Activated CD8-positive, alpha-beta memory T cell treated with anti-CD3 and anti-CD28 coated beads, Interleukin-2, amount 50 U/mL, for 4 hours (primary cell): Measurements from ENCODE around the gene SH3PXD2A.

Experiments
- DNase-seq: peaks from one replicate; pipeline ENCODE4 v3.0.0-alpha.2; 2020

The SH3PXD2A gene

DNA sequence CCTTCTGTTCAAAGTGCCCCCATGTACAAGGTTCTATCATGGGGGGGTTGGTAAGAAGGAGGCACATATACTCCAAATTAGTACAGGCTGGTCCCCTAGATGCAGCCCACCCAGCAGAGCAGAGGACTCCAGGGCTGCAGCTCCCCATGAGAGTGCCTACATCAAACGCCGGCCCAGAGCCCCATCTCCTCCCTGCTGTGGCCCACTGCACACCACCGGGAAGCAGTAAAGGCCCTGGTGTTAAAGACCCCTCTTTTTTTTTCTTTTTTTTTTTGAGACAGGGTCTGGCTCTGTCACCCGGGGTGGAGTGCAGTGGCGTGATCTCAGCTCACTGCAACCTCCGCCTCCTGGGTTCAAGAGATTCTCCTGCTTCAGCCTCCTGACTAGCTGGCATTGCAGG lies 47.4 kb downstream of the SH3PXD2A start:
- no peak for DNase-seq

DNA sequence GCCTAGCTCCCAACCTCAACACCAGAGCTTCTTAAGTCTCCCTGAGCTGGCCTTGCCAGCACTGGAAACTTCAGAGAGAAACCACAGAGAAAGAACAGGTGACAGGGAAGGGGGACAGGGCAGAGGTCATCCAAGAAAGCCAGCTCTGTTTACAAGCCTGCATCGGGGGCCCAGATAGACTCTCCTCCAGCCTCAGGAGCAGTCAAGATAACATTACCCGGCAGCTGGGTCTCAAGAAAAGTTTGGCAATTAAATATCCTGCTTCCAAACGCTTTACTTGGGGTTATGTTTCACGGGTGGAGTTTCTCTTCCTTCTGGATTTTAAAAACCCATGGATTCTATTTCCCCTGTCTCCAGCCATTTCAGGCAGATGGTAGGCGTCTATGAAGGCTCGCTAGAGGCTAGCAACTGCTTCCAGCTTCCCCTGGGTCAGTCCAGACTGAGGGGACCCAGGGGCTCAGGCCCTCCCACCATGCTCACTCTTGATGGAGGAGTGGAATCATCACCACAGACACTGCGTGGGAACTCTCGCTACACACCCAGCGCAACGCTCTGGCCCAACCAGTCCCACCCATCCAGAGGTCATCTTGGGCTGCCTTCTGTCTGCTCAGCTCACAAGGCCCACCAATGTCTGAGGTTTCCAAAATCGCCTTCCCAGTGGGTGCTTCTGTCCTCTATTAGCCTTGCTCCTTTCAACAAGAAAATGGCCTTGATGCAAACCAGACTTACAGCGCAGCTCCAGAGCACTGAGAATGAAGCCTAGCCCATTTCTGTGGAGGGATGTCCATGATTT lies 48.8 kb downstream of the SH3PXD2A start:
- DNase-seq: no peak

- no peak for DNase-seq
Observed at GRCh38 chr10:103805781-103806180, 49.6 kb downstream of the SH3PXD2A start.

- no peak for DNase-seq
Observed at GRCh38 chr10:103804871-103805270, 50.5 kb downstream of the SH3PXD2A start.

- no peak for DNase-seq
Observed at GRCh38 chr10:103803941-103804340, 51.4 kb downstream of the SH3PXD2A start.

DNA sequence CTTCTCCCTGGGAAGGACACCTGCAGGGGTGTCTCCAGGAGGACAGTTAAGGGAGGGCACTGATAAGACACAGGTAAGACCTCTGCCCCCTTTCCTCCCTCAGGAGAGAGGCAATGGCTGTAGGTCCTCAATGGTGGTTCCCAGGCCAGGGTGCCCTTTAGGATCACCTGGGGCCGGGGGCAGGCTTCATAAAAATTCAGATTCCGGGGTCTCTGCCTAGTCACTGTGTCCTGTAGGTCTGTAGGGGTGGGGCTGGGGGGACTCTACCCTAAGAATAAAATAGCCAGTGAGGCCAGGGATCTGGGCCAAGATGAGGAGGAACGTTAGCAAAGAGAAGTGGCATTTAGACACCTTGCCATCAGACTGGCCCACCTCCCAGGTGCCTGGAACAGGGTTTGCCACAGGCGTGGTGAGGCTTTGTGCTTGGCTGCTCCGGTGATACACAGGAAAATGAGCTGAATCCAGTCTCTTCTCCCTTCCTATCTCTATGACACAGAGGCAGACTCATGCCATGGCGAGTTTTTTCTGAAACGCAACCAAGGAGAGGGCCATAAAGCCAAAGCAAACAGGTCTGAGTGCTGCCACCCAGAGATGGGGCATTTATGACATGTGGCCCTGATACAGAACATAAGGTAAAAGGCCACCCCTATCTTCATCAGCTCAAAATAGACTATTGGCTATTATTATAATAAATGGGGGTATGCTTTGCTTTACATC lies 52.6 kb downstream of the SH3PXD2A start:
- no peak for DNase-seq

DNA sequence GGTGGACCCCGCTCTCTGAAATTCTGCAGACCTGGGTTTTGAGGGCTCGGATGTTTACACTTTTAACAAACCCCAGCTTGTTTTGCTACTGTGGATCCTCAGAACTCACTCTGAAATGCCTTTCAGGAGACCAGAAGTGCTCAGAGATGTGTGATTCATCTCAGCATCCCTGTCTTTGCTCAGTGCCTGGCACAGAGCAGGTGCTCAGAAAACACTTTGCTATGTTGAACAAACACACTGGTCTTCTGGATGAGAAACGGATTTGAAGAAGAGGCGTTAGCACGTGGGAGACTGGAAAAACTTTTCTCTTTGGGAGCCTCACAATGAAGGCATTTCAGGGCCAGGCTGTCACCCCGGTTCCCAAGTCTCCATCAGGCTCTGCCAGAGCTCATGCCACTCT lies 53.3 kb downstream of the SH3PXD2A start:
- DNase-seq: no peak

DNA sequence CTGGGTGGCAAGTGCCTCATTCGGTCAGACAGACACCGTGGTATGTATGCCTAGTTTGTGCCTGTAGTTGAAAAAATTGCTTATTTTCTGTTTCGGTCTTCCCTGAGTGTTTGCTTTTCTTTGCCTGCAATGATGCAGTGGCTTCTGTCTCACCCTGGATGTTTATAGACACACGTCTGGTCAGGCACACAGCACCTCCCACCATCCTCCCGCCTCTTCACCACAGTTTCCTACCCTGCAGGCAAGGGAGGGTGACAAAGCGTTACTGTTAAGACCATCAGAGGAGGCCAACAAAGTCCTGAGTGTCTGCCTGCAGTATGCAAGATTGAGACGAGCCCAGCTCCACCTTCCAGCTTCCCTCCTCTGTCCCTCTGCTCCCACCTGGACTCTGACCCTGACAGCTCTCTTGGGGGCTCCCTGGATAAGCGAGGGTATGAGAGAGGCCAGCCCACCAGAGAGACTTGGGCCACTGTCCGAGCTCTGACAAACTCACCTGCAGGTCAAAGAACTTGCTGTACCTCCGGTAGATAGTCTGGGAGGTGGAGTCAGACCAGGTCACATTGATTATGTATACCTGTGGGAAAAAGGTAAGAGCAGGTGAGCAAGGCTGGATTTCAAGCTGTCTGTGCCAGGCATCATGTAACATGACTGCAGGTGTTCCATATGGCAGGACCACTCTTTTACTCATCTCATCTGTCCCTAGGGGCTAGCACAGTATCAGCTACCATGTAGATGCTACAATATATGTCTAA lies 54.4 kb downstream of the SH3PXD2A start:
- DNase-seq: peak; percentile 21

- DNase-seq: no peak
Observed at GRCh38 chr10:103800089-103800488, 55.3 kb downstream of the SH3PXD2A start.

GRCh38 chr10:103799341-103799740 lies 56.0 kb downstream of the SH3PXD2A start:
- no peak for DNase-seq

- no peak for DNase-seq
Observed at GRCh38 chr10:103798511-103798910, 56.9 kb downstream of the SH3PXD2A start.

- no peak for DNase-seq
Observed at GRCh38 chr10:103797857-103798256, 57.5 kb downstream of the SH3PXD2A start.

GRCh38 chr10:103795634-103796270 lies 59.6 kb downstream of the SH3PXD2A start:
- DNase-seq: no peak

GRCh38 chr10:103794996-103795395 lies 60.4 kb downstream of the SH3PXD2A start:
- DNase-seq: no peak

DNA sequence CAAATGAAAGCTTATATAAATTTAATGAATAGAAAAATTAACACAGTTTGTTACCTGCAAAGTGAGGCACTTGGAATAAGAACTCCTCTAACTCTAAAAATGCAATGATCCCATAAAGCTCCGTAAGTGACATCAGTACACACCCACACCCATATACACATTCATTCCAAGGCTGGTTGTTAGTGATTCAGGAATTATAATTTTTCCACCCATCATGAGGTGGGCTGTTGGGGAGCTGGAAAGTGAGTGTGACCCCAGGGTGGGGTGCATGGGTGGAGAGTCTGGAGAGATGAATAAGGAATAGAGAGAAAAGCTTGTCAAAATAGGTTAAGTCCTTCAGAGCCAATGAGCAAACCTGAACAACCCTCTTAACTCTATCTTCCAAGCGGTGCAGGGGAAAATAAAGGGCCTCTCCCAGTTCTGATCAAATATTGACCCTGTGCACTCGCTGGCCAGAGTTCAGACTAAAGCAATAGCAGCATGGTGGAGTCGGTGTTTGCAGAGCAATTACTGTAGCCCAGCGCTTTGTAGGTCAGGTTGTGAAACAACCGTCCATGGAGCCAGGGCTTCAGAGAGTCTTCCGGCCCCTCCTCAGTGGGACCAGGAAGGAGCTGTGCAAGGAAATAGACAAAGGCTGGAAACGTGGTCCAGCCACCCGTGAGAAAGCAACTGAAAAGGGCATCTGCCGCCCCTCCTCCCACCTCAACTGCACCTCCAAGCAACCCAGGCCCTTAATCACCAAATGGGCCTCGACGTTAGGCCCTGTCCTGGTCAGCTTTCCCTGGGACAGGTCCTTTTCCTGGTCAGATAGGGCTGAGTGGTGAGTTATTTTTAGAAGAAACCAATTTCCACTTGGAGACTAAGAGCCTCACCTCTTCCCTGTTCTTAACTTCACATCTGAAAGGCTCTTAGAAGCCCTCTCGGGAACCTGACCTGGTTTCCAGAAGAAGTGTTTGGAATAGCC lies 61.2 kb downstream of the SH3PXD2A start:
- DNase-seq: no peak

GRCh38 chr10:103793429-103793828 lies 61.9 kb downstream of the SH3PXD2A start:
- no peak for DNase-seq

DNA sequence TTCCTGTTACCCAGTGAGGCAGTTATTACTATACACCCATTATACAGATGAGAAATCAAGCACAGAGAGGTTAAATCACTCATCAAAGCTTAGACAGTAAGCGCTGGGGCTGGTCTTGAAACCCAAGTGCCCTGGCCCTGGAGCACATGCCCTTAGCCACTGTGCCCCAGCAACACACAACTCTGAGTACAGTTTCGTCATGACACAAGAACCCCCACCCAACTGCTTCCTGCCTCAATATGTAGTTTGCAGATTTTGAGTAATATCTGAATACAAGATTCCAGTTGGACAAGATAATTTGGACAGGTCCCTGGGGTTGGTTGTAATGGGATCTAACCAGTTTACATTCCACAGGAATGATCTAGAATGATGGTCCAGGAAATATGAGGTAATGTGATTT lies 62.8 kb downstream of the SH3PXD2A start:
- no peak for DNase-seq

DNA sequence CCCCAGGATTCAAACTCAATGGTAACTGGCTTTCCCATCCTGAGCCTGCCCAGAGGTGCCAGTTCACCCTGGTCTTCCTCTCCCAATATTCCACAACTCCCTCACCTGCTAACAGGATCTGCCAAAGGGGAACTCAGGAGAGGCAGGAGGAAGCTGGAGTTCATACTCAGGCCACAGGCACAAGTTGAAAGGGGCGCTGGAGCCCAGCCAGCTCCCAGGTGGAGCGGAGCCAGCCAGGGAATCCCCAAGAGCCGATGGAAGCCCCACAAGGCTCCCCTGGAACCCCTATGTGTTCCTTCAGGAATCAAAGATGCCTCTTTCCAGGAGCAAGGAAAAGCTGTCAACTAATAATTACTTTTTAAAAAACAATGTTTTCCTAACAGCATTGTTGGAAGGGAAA lies 63.5 kb downstream of the SH3PXD2A start:
- no peak for DNase-seq

DNA sequence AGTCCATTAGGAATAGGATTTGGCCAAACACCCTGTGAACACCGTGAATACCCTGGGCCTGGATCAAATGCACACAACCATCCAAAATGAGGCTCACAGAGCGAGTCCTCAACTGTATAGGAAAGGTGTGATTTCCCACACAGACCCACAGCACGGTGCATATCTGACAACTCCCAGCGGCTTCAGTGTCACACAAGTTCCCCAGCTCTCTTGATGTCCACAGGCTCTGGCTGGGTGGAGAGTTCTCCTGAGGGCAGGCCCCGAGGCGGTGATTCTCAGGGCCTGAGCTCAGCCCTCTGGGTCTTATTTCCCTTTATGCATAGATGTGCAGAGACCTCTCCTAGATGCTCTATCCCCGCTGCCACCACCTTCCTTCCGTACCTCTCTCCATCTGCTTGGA lies 64.1 kb downstream of the SH3PXD2A start:
- DNase-seq: no peak

DNA sequence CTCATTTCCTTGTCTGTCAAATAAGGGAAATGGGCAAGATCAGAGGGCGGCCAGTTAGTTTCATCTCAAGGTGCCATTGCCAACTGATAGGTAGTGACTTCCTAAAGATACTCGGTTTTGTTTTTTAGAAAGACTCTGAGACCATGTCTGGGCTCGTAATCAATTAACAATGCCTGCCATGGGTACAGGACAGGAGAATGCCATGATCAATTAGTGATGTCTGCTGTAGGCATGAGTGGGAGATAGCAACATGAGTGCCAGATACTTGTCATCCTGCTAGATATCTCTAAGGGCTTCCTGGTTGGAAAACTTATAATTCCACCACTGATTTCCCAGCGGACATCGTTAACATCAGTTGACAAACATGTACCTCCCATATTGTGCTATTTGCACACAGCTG lies 64.8 kb downstream of the SH3PXD2A start:
- no peak for DNase-seq

DNA sequence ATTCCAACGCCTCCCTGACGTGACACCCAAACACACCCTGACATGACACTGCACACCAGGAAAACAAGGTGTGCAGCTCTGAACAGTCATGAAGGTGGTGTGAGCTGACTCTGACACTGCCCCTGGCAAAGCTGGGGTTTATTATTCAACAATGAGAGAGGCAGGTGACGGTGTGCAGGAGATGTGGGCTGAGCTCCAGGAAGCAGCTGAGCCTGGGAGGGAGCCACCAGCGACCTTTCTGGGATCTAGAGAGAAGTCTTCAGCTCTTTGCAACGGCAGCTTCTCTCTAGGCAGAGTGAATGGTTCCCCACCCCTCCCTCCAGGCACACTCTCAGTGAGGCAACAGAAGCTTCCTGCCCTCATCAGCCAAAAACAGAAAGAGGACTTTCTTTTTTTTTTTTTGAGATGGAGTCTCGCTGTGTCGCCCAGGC lies 65.6 kb downstream of the SH3PXD2A start:
- no peak for DNase-seq

- no peak for DNase-seq
Observed at GRCh38 chr10:103789161-103789560, 66.2 kb downstream of the SH3PXD2A start.
